VCaP (cell line): ENCODE data around the gene SLCO1B1.
"Not testable (repeated sequence)": the region's sequence is repeated elsewhere in the genome, so short reads cannot be mapped to it uniquely, and the experiment has no call there.

ENCODE experiments used
- H3K27ac ChIP-seq: fragments of 450-650 bp; 2 replicates; pipeline ENCODE4 v1.5.1; 2017
- TF ChIP-seq, protein P1 (sequence below): fragments of 450-650 bp; conservative IDR thresholded peaks from 2 replicates; pipeline ENCODE4 v1.5.1; 2017; ENCODE audit warnings: mild to moderate bottlenecking, moderate library complexity

Gene SLCO1B1

GRCh38 chr12:21138016-21138415, 7.0 kb downstream of the SLCO1B1 start:
- TF ChIP-seq, protein P1, sequence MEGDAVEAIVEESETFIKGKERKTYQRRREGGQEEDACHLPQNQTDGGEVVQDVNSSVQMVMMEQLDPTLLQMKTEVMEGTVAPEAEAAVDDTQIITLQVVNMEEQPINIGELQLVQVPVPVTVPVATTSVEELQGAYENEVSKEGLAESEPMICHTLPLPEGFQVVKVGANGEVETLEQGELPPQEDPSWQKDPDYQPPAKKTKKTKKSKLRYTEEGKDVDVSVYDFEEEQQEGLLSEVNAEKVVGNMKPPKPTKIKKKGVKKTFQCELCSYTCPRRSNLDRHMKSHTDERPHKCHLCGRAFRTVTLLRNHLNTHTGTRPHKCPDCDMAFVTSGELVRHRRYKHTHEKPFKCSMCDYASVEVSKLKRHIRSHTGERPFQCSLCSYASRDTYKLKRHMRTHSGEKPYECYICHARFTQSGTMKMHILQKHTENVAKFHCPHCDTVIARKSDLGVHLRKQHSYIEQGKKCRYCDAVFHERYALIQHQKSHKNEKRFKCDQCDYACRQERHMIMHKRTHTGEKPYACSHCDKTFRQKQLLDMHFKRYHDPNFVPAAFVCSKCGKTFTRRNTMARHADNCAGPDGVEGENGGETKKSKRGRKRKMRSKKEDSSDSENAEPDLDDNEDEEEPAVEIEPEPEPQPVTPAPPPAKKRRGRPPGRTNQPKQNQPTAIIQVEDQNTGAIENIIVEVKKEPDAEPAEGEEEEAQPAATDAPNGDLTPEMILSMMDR: no peak
- no peak overlapping the region for H3K27ac ChIP-seq

DNA sequence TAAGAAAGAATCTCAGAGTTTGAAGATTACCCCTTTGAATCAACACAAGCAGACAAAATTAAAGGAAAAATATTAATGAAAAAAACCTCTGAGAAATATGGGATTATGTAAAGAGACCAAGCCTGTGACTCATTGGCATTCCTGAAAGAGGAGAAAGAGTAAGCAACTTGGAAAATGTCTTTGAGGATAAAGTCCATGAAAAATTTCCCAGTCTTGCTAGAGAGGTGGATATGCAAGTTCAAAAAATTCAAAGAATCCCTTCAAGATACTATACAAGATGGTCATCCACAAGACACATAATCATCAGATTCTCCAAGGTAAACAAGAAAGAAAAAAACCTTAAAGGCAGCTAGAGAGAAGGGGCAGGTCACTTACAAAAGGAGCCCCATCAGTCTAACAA, 13.3 kb downstream of the SLCO1B1 start:
- TF ChIP-seq, protein P1: no peak
- H3K27ac ChIP-seq: no peak overlapping the region

DNA sequence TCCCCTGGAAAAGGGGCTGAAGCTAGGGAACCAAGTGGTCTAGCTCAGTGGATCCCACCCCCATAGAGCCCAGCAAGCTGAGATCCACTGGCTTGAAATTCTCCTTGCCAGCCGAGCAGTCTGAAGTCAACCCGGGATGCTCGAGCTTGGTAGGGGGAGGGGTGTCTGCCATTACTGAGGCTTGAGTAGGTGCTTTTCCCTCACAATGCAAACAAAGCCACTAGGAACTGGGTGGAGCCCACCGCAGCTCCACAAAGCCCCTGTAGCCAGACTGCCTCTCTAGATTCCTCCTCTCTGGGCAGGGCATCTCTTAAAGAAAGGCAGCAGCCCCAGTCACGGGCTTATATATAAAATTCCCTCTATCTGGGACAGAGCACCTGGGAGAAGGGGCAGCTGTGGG, 18.9 kb downstream of the SLCO1B1 start:
- H3K27ac ChIP-seq: not testable (repeated sequence)

DNA sequence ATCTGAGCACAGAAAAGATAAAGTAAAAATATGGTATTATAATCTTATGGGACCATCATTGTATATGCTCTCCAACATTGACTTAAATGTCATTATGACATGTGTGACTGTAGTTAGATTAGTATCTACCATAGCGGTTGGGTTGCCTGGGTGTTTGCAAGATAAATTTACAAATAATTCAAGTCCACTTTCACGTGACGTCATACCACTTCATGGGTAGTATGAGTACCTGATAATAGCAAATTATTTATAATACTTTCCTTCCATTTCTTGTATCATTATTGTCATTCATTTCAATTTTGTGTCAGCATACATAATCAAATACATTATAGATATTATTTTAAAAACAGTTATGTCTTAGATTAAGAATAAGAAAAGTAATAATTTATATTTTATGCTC, 20.2 kb downstream of the SLCO1B1 start:
- TF ChIP-seq, protein P1: no peak
- no peak overlapping the region for H3K27ac ChIP-seq

GRCh38 chr12:21155522-21156351, 24.7 kb downstream of the SLCO1B1 start:
- TF ChIP-seq, protein P1: no peak
- no peak overlapping the region for H3K27ac ChIP-seq

DNA sequence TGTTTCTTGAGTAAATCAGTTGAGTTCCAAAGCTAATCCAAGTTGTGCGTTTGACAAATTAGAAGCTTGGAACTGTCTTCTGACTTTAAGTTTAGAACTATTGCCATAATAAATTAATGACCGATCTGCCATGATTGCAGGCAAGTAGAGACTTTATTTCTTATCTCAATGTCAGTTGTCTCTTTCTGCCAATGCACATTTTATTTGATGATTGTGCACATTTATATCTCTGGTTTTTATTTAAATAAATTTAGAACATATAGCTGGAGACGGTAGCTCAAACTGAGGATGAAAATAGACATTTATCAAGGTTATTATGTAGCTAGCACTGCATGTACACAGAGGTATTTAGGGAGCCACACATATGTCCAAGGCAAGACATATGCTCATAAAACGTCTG, 34.1 kb downstream of the SLCO1B1 start:
- H3K27ac ChIP-seq: no peak overlapping the region
- TF ChIP-seq, protein P1: no peak

- H3K27ac ChIP-seq: no peak overlapping the region
- TF ChIP-seq, protein P1: peak; percentile 89
Observed at GRCh38 chr12:21169878-21170472, 39.0 kb downstream of the SLCO1B1 start.

GRCh38 chr12:21172079-21172478, 41.1 kb downstream of the SLCO1B1 start:
- no peak overlapping the region for H3K27ac ChIP-seq
- TF ChIP-seq, protein P1: no peak
